ENCODE results near the gene CALB2.

Gene CALB2

GRCh38 chr16:71431176-71431575, 72.7 kb downstream of the CALB2 start:
- no peaks in the 10 kb centered on the region for H3K4me1 ChIP-seq (ENCODE audit: low read length)
- no peak for TF ChIP-seq CTCF (IDR thresholded peaks at IDR 0.05; ENCODE audit: low read depth, low read length)
- no peak for TF ChIP-seq EZH2phosphoT487 (IDR thresholded peaks at IDR 0.05; ENCODE audit: low read depth)
- H3K27ac ChIP-seq (ENCODE audit: low read length) = no peak overlapping the region
- H4K20me1 ChIP-seq (ENCODE audit: insufficient read depth, low read length) = no peaks in the 10 kb centered on the region
- H3K36me3 ChIP-seq (replicated peaks; ENCODE audit: low read depth, low read length) = no peaks in the 10 kb centered on the region
- no peak overlapping the region for H3K9ac ChIP-seq (ENCODE audit: low read length)
- no peak overlapping the region for H3K4me2 ChIP-seq (ENCODE audit: low read length)
- no peak overlapping the region for H2AFZ ChIP-seq (ENCODE audit: low read depth, low read length)
- no peaks in the 10 kb centered on the region for H3K9me3 ChIP-seq (ENCODE audit: insufficient read depth, low read length)
- H3K79me2 ChIP-seq (ENCODE audit: low read length) = no peaks in the 10 kb centered on the region
- H3K4me3 ChIP-seq (ENCODE audit: low read length) = no peak overlapping the region
- H3K27me3 ChIP-seq (ENCODE audit: low read depth, low read length) = 0 out of 2 replicates have a peak, but pooled peaks cover 4% of the 10 kb centered on the region

GRCh38 chr16:71431991-71432390, 73.5 kb downstream of the CALB2 start:
- Histone ChIP-seq H3K4me2 (ENCODE audit: low read length) (no peak overlapping the region), H3K4me1 (ENCODE audit: low read length) (no peaks in the 10 kb centered on the region), H3K79me2 (ENCODE audit: low read length) (no peaks in the 10 kb centered on the region)

GRCh38 chr16:71432906-71433305, 74.4 kb downstream of the CALB2 start:
- H4K20me1 ChIP-seq (ENCODE audit: insufficient read depth, low read length) = no peaks in the 10 kb centered on the region
- no peaks in the 10 kb centered on the region for H3K36me3 ChIP-seq (replicated peaks; ENCODE audit: low read depth, low read length)
- H3K79me2 ChIP-seq (ENCODE audit: low read length) = no peaks in the 10 kb centered on the region
- no peak overlapping the region for H3K4me2 ChIP-seq (ENCODE audit: low read length)
- 0 out of 2 replicates have a peak, but pooled peaks cover 4% of the 10 kb centered on the region for H3K27me3 ChIP-seq (ENCODE audit: low read depth, low read length)
- H3K27ac ChIP-seq (ENCODE audit: low read length) = no peak overlapping the region
- no peak overlapping the region for H3K4me3 ChIP-seq (ENCODE audit: low read length)
- H3K9ac ChIP-seq (ENCODE audit: low read length) = no peak overlapping the region
- no peak overlapping the region for H2AFZ ChIP-seq (ENCODE audit: low read depth, low read length)
- no peak for TF ChIP-seq EZH2phosphoT487 (IDR thresholded peaks at IDR 0.05; ENCODE audit: low read depth)
- no peak for TF ChIP-seq CTCF (IDR thresholded peaks at IDR 0.05; ENCODE audit: low read depth, low read length)
- no peaks in the 10 kb centered on the region for H3K4me1 ChIP-seq (ENCODE audit: low read length)
- no peaks in the 10 kb centered on the region for H3K9me3 ChIP-seq (ENCODE audit: insufficient read depth, low read length)

More at GRCh38 chr16:71431991-71432390, 73.5 kb downstream of the CALB2 start:
- Histone ChIP-seq H2AFZ (ENCODE audit: low read depth, low read length) (no peak overlapping the region), H3K27ac (ENCODE audit: low read length) (no peak overlapping the region), H3K9me3 (ENCODE audit: insufficient read depth, low read length) (no peaks in the 10 kb centered on the region), H3K4me3 (ENCODE audit: low read length) (no peak overlapping the region), H3K27me3 (ENCODE audit: low read depth, low read length) (0 out of 2 replicates have a peak, but pooled peaks cover 4% of the 10 kb centered on the region), H3K36me3 (replicated peaks; ENCODE audit: low read depth, low read length) (no peaks in the 10 kb centered on the region), H3K9ac (ENCODE audit: low read length) (no peak overlapping the region), H4K20me1 (ENCODE audit: insufficient read depth, low read length) (no peaks in the 10 kb centered on the region)
- TF ChIP-seq EZH2phosphoT487 (IDR thresholded peaks at IDR 0.05; ENCODE audit: low read depth) (no peak), CTCF (IDR thresholded peaks at IDR 0.05; ENCODE audit: low read depth, low read length) (no peak)

- Histone ChIP-seq H3K4me2 (ENCODE audit: low read length) (no peak overlapping the region), H3K4me1 (ENCODE audit: low read length) (no peaks in the 10 kb centered on the region), H2AFZ (ENCODE audit: low read depth, low read length) (no peak overlapping the region), H3K36me3 (replicated peaks; ENCODE audit: low read depth, low read length) (no peaks in the 10 kb centered on the region), H3K79me2 (ENCODE audit: low read length) (no peaks in the 10 kb centered on the region), H3K4me3 (ENCODE audit: low read length) (no peak overlapping the region), H3K9ac (ENCODE audit: low read length) (no peak overlapping the region), H4K20me1 (ENCODE audit: insufficient read depth, low read length) (no peaks in the 10 kb centered on the region), H3K27ac (ENCODE audit: low read length) (no peak overlapping the region), H3K27me3 (ENCODE audit: low read depth, low read length) (0 out of 2 replicates have a peak, but pooled peaks cover 14% of the 10 kb centered on the region), H3K9me3 (ENCODE audit: insufficient read depth, low read length) (no peaks in the 10 kb centered on the region)
- TF ChIP-seq EZH2phosphoT487 (IDR thresholded peaks at IDR 0.05; ENCODE audit: low read depth) = no peak
- no peak for TF ChIP-seq CTCF (IDR thresholded peaks at IDR 0.05; ENCODE audit: low read depth, low read length)
Measured at GRCh38 chr16:71436473-71436872, 78.0 kb downstream of the CALB2 start.

Data from OCI-LY3 (cell line).